Activated gamma-delta T cell treated with Interleukin-2 at 50 U/mL for 16 hours (primary cell): ENCODE results near the gene MARVELD1.
"Not testable (repeated sequence)": the region's sequence is repeated elsewhere in the genome, so short reads cannot be mapped to it uniquely, and the experiment has no call there.

Source experiments
- DNase-seq: peaks from one replicate; pipeline ENCODE4 v3.0.0-alpha.2; 2020

The MARVELD1 gene

GRCh38 chr10:97713339-97713825, at the start of gene MARVELD1:
TSS of gene MARVELD1 (plus strand) at chr10:97713730. CDS start at chr10:97713877, 147 bp downstream.
- no peak for DNase-seq

- no peak for DNase-seq
Observed at GRCh38 chr10:97664282-97664850, 49.2 kb upstream of the MARVELD1 start.

GRCh38 chr10:97666992-97667391, 46.5 kb upstream of the MARVELD1 start:
- no peak for DNase-seq

- no peak for DNase-seq
Observed at GRCh38 chr10:97667463-97667862, 46.1 kb upstream of the MARVELD1 start.

GRCh38 chr10:97669571-97669970, 44.0 kb upstream of the MARVELD1 start:
- no peak for DNase-seq

GRCh38 chr10:97673736-97674525, 39.6 kb upstream of the MARVELD1 start:
- no peak for DNase-seq

- no peak for DNase-seq
Observed at GRCh38 chr10:97675222-97675621, 38.3 kb upstream of the MARVELD1 start.

- DNase-seq = peak; percentile 46
Observed at GRCh38 chr10:97676770-97677581, 36.6 kb upstream of the MARVELD1 start.

- DNase-seq = no peak
Observed at GRCh38 chr10:97679594-97679993, 33.9 kb upstream of the MARVELD1 start.

GRCh38 chr10:97682042-97682441, 31.5 kb upstream of the MARVELD1 start:
- no peak for DNase-seq

GRCh38 chr10:97683556-97684367, 29.8 kb upstream of the MARVELD1 start:
- DNase-seq = no peak

- DNase-seq = not testable (repeated sequence)
Observed at GRCh38 chr10:97684368-97684713, 29.2 kb upstream of the MARVELD1 start.

GRCh38 chr10:97684866-97685394, 28.6 kb upstream of the MARVELD1 start:
- DNase-seq = no peak

- no peak for DNase-seq
Observed at GRCh38 chr10:97685395-97685958, 28.1 kb upstream of the MARVELD1 start.

GRCh38 chr10:97686301-97686961, 27.1 kb upstream of the MARVELD1 start:
- no peak for DNase-seq

GRCh38 chr10:97686962-97687784, 26.4 kb upstream of the MARVELD1 start, which contains the start of gene AVPI1:
TSS of gene AVPI1 (minus strand) at chr10:97687241. CDS start at chr10:97679905, 7,336 bp downstream.
- peak; percentile 94 for DNase-seq

GRCh38 chr10:97687785-97688781, 25.4 kb upstream of the MARVELD1 start:
- no peak for DNase-seq

- DNase-seq = no peak
Observed at GRCh38 chr10:97689559-97690020, 23.9 kb upstream of the MARVELD1 start.

GRCh38 chr10:97690133-97690532, 23.4 kb upstream of the MARVELD1 start:
- DNase-seq = no peak
